ENCODE results near the gene ZNF133. TPM values are rescaled to one million over a fixed set of nuclear protein-coding genes. Genes with fewer than 3 reads are reported as not detected.
"Not testable (repeated sequence)": the region's sequence is repeated elsewhere in the genome, so short reads cannot be mapped to it uniquely, and the experiment has no call there.

The ZNF133 gene
- total and polyA plus RNA-seq, 11 donors, result 4.0 to 9.8 (median 6.3) TPM

GRCh38 chr20:18331694-18332093 is 43.4 kb downstream of the ZNF133 start:
- DNase-seq, result no peak
- Histone ChIP-seq H3K27ac (no peak overlapping the region), H3K4me3 (no peak overlapping the region), H3K9me3 (peaks cover 0 to 59% (median 28%) of the 10 kb centered on the region in 12 donors), H3K27me3 (no peaks in the 10 kb centered on the region), H3K4me1 (no peaks in the 10 kb centered on the region), H3K36me3 (no peaks in the 10 kb centered on the region)
- 79 to 87% (median 82%) methylated on average over 2 of the region's 2 CpGs for WGBS, 4 donors
- intact Hi-C loops (cut with DNase I), result no loop called here
- no peak for ATAC-seq
- TF ChIP-seq CTCF (IDR thresholded peaks at IDR 0.05), result no peak
- no peak for TF ChIP-seq POLR2A (IDR thresholded peaks at IDR 0.05)

- H3K4me1 ChIP-seq; H3K9me3 ChIP-seq; H3K4me3 ChIP-seq; H3K27ac ChIP-seq; intact Hi-C loops (cut with DNase I); DNase-seq; H3K27me3 ChIP-seq; H3K36me3 ChIP-seq; ATAC-seq: not testable (repeated sequence)
- 63 to 67% (median 64%) methylated on average over 3 of the region's 3 CpGs for WGBS, 4 donors
These were observed 61.4 kb downstream of the ZNF133 start for GRCh38 chr20:18349749-18350148.

- intact Hi-C loops (cut with DNase I), result no loop called here
- WGBS, 4 donors, result 78 to 93% (median 84%) methylated on average over 1 of the region's 1 CpG
- TF ChIP-seq CTCF (IDR thresholded peaks at IDR 0.05) (no peak), POLR2A (IDR thresholded peaks at IDR 0.05) (no peak)
These were observed 71.5 kb downstream of the ZNF133 start for GRCh38 chr20:18359854-18360253.

GRCh38 chr20:18360635-18361034 is 72.3 kb downstream of the ZNF133 start:
- H3K27me3 ChIP-seq, result no peaks in the 10 kb centered on the region
- no peaks in the 10 kb centered on the region for H3K4me1 ChIP-seq
- no peak overlapping the region for H3K4me3 ChIP-seq
- ATAC-seq (no peak), DNase-seq (no peak)
- H3K9me3 ChIP-seq, result peaks cover 0 to 3% (median 0%) of the 10 kb centered on the region in 12 donors
- no peak overlapping the region for H3K27ac ChIP-seq
- no peaks in the 10 kb centered on the region for H3K36me3 ChIP-seq
- TF ChIP-seq CTCF (IDR thresholded peaks at IDR 0.05) (no peak), POLR2A (IDR thresholded peaks at IDR 0.05) (no peak)
- WGBS, 4 donors, result 18 to 27% (median 19%) methylated on average over 1 of the region's 1 CpG
- intact Hi-C loops (cut with DNase I), result no loop called here

More at GRCh38 chr20:18359854-18360253, 71.5 kb downstream of the ZNF133 start:
- no peak overlapping the region for H3K4me3 ChIP-seq
- ATAC-seq, result no peak
- no peaks in the 10 kb centered on the region for H3K4me1 ChIP-seq
- peaks cover 0 to 10% (median 0%) of the 10 kb centered on the region in 12 donors for H3K9me3 ChIP-seq
- DNase-seq, result no peak
- no peaks in the 10 kb centered on the region for H3K27me3 ChIP-seq
- no peaks in the 10 kb centered on the region for H3K36me3 ChIP-seq
- H3K27ac ChIP-seq, result no peak overlapping the region

- H3K27ac ChIP-seq, result no peak overlapping the region
- H3K27me3 ChIP-seq, result no peaks in the 10 kb centered on the region
- H3K9me3 ChIP-seq, result no peaks in the 10 kb centered on the region
- 80 to 87% (median 82%) methylated on average over 1 of the region's 1 CpG for WGBS, 4 donors
- intact Hi-C loops (cut with DNase I), result no loop called here
- no peak for TF ChIP-seq POLR2A (IDR thresholded peaks at IDR 0.05)
- no peak for TF ChIP-seq CTCF (IDR thresholded peaks at IDR 0.05)
- H3K4me3 ChIP-seq, result no peak overlapping the region
- no peak for DNase-seq
- ATAC-seq, result no peak
- no peaks in the 10 kb centered on the region for H3K36me3 ChIP-seq
- H3K4me1 ChIP-seq, result no peaks in the 10 kb centered on the region
These were observed 73.4 kb downstream of the ZNF133 start for GRCh38 chr20:18361678-18362077.

Measured in heart left ventricle (tissue), 16 donors.